H9 (cell line): ENCODE measurements around the gene ANGPT4. TPM values are rescaled to one million over a fixed set of nuclear protein-coding genes. Genes with fewer than 3 reads are reported as not detected.
A peak's percentile ranks its signal among the peaks of the same experiment; 100 is the strongest.

ENCODE experiments used
- DNase-seq: peaks from one replicate; pipeline ENCODE4 v3.0.0-alpha.2; 2017
- H2AFZ ChIP-seq: one replicate; pipeline ENCODE4 v1.6.1; 2013; ENCODE audit warnings: mild to moderate bottlenecking, low read length, control low read depth, moderate library complexity
- H2AK5ac ChIP-seq: 2 replicates; pipeline ENCODE4 v1.6.1; 2013; ENCODE audit warnings: low read length, control low read depth, mixed read lengths; ENCODE audit not compliant: insufficient read length
- H2BK120ac ChIP-seq: one replicate; pipeline ENCODE4 v1.6.1; 2013; ENCODE audit warnings: low read depth, mild to moderate bottlenecking, low read length, control low read depth, inconsistent platforms; ENCODE audit not compliant: poor library complexity, severe bottlenecking
- H2BK12ac ChIP-seq: 2 replicates; pipeline ENCODE4 v1.6.1; 2013; ENCODE audit warnings: low read length, control low read depth, mixed read lengths, low read depth; ENCODE audit not compliant: insufficient read length
- H2BK15ac ChIP-seq: 2 replicates; pipeline ENCODE4 v1.6.1; 2013; ENCODE audit warnings: low read depth, low read length, control low read depth
- H2BK20ac ChIP-seq: one replicate; pipeline ENCODE4 v1.6.1; 2013; ENCODE audit warnings: low read depth, mild to moderate bottlenecking, low read length, control low read depth, inconsistent platforms; ENCODE audit not compliant: poor library complexity, severe bottlenecking
- H2BK5ac ChIP-seq: 2 replicates; pipeline ENCODE4 v1.6.1; 2013; ENCODE audit warnings: low read length, control low read depth, mixed read lengths; ENCODE audit not compliant: insufficient read length
- H3K14ac ChIP-seq: 2 replicates; pipeline ENCODE4 v1.6.1; 2013; ENCODE audit warnings: low read length, control low read depth; ENCODE audit not compliant: insufficient read depth
- H3K18ac ChIP-seq: 2 replicates; pipeline ENCODE4 v1.6.1; 2013; ENCODE audit warnings: low read depth, mild to moderate bottlenecking, mixed read lengths, low read length, control low read depth; ENCODE audit not compliant: insufficient read length
- H3K23ac ChIP-seq: 2 replicates; pipeline ENCODE4 v1.6.1; 2013; ENCODE audit warnings: low read length, control low read depth, mixed read lengths, low read depth; ENCODE audit not compliant: insufficient read length
- H3K23me2 ChIP-seq: 2 replicates; pipeline ENCODE4 v1.6.1; 2013; ENCODE audit warnings: low read depth, mild to moderate bottlenecking, mixed read lengths, low read length, control low read depth; ENCODE audit not compliant: insufficient read length, poor library complexity, severe bottlenecking
- H3K27ac ChIP-seq: 2 replicates; pipeline ENCODE4 v1.5.1; 2013; ENCODE audit warnings: low read length, control low read depth, mixed read lengths, low read depth; ENCODE audit not compliant: insufficient read length
- H3K27me3 ChIP-seq: 2 replicates; pipeline ENCODE4 v1.6.1; 2013; ENCODE audit warnings: low read length, control low read depth, inconsistent platforms; ENCODE audit not compliant: insufficient read depth
- H3K4ac ChIP-seq: 2 replicates; pipeline ENCODE4 v1.6.1; 2013; ENCODE audit warnings: low read depth, mild to moderate bottlenecking, control low read depth, inconsistent platforms, low read length, moderate library complexity
- H3K4me1 ChIP-seq: 2 replicates; pipeline ENCODE4 v1.6.1; 2013; ENCODE audit warnings: low read length, control low read depth, inconsistent platforms; ENCODE audit not compliant: insufficient read depth
- H3K4me2 ChIP-seq: 2 replicates; pipeline ENCODE4 v1.6.1; 2013; ENCODE audit warnings: low read length, control low read depth, mixed read lengths; ENCODE audit not compliant: insufficient read length, insufficient read depth
- H3K56ac ChIP-seq: 2 replicates; pipeline ENCODE4 v1.6.1; 2013; ENCODE audit warnings: low read depth, mild to moderate bottlenecking, mixed read lengths, low read length, control low read depth; ENCODE audit not compliant: insufficient read length
- H3K79me1 ChIP-seq: 2 replicates; pipeline ENCODE4 v1.6.1; 2013; ENCODE audit warnings: low read depth, mild to moderate bottlenecking, moderate library complexity, low read length, control low read depth, inconsistent platforms; ENCODE audit not compliant: insufficient read depth, poor library complexity, severe bottlenecking
- H3K79me2 ChIP-seq: 2 replicates; pipeline ENCODE4 v1.6.1; 2013; ENCODE audit warnings: low read length, control low read depth, inconsistent platforms; ENCODE audit not compliant: insufficient read depth
- H3K9ac ChIP-seq: 2 replicates; pipeline ENCODE4 v1.6.1; 2013; ENCODE audit warnings: low read length, control low read depth, mixed read lengths; ENCODE audit not compliant: insufficient read length; ENCODE audit errors: extremely low read depth
- H3K9me3 ChIP-seq: one replicate; pipeline ENCODE4 v1.6.1; 2013; ENCODE audit warnings: low read depth, low read length, inconsistent platforms; ENCODE audit not compliant: control insufficient read depth
- H3T11ph ChIP-seq: one replicate; pipeline ENCODE4 v1.6.1; 2013; ENCODE audit warnings: mild to moderate bottlenecking, low read length, control low read depth, inconsistent platforms
- H4K20me1 ChIP-seq: one replicate; pipeline ENCODE4 v1.6.1; 2013; ENCODE audit not compliant: control insufficient read depth, insufficient read length, insufficient read depth
- H4K5ac ChIP-seq: 2 replicates; pipeline ENCODE4 v1.6.1; 2013; ENCODE audit warnings: low read depth, mild to moderate bottlenecking, mixed read lengths, low read length, control low read depth; ENCODE audit not compliant: insufficient read length
- H4K8ac ChIP-seq: replicated peaks from 2 replicates; pipeline ENCODE4 v1.6.1; 2013; ENCODE audit warnings: low read length, control low read depth, mixed read lengths, low read depth; ENCODE audit not compliant: insufficient read length
- H4K91ac ChIP-seq: 2 replicates; pipeline ENCODE4 v1.6.1; 2013; ENCODE audit warnings: low read depth, mild to moderate bottlenecking, moderate library complexity, mixed read lengths, low read length, control low read depth; ENCODE audit not compliant: insufficient read length
- H3K27ac Mint-ChIP-seq, 3 experiments: 2 replicates in 2 of 3; 3 replicates in 1 of 3; pipeline ENCODE4 v1.8.0; 2020 to 2021; ENCODE audit warnings: mixed read lengths in 3 of 3, mild to moderate bottlenecking in 1 of 3, moderate library complexity in 1 of 3
- H3K27me3 Mint-ChIP-seq: 2 replicates; pipeline ENCODE4 v1.8.0; 2021; ENCODE audit warnings: low read depth, mild to moderate bottlenecking, moderate library complexity, mixed read lengths
- H3K36me3 Mint-ChIP-seq, 3 experiments: 2 replicates in 2 of 3; 3 replicates in 1 of 3; pipeline ENCODE4 v1.8.0; 2020 to 2021; ENCODE audit warnings: low read depth in 3 of 3, mixed read lengths in 3 of 3; ENCODE audit not compliant: insufficient read depth in 1 of 3
- H3K4me1 Mint-ChIP-seq, 2 experiments: 2 replicates each; pipeline ENCODE4 v1.8.0; 2020; ENCODE audit warnings: mixed read lengths in 2 of 2
- H3K4me3 Mint-ChIP-seq, 2 experiments: 2 replicates in 1 of 2; 3 replicates in 1 of 2; pipeline ENCODE4 v1.8.0; 2020 to 2021; ENCODE audit warnings: mild to moderate bottlenecking in 2 of 2, mixed read lengths in 2 of 2, moderate library complexity in 1 of 2
- H3K9me3 Mint-ChIP-seq, 2 experiments: 2 replicates in 1 of 2; 3 replicates in 1 of 2; pipeline ENCODE4 v1.8.0; 2020; ENCODE audit warnings: mild to moderate bottlenecking in 2 of 2, mixed read lengths in 2 of 2, moderate library complexity in 1 of 2
- WGBS: extraction: QIAGEN DNeasy Blood & Tissue Kit; methylation state at CpG from one replicate; pipeline ENCODE4 v1.1.7; 2013; ENCODE audit warnings: missing lambda C conversion rate, low lambda C conversion rate, mixed read lengths; ENCODE audit not compliant: insufficient read length; ENCODE audit errors: extremely low coverage; 5-methylcytosine and 5-hydroxymethylcytosine counted together
- total RNA-seq: library from RNA; stranded (reverse); gene quantifications from 2 replicates; pipeline ENCODE4 v1.2.1, GENCODE V29; 2021
- TF ChIP-seq, protein P1 (sequence below): fragments of 200-600 bp; sonication (generic); conservative IDR thresholded peaks from 3 replicates; pipeline ENCODE4 v1.8.0; 2021; ENCODE audit warnings: antibody characterized with exemption, mild to moderate bottlenecking

Gene ANGPT4
- total RNA-seq, 1 experiment from 2014 or later: 0.11 TPM

DNA sequence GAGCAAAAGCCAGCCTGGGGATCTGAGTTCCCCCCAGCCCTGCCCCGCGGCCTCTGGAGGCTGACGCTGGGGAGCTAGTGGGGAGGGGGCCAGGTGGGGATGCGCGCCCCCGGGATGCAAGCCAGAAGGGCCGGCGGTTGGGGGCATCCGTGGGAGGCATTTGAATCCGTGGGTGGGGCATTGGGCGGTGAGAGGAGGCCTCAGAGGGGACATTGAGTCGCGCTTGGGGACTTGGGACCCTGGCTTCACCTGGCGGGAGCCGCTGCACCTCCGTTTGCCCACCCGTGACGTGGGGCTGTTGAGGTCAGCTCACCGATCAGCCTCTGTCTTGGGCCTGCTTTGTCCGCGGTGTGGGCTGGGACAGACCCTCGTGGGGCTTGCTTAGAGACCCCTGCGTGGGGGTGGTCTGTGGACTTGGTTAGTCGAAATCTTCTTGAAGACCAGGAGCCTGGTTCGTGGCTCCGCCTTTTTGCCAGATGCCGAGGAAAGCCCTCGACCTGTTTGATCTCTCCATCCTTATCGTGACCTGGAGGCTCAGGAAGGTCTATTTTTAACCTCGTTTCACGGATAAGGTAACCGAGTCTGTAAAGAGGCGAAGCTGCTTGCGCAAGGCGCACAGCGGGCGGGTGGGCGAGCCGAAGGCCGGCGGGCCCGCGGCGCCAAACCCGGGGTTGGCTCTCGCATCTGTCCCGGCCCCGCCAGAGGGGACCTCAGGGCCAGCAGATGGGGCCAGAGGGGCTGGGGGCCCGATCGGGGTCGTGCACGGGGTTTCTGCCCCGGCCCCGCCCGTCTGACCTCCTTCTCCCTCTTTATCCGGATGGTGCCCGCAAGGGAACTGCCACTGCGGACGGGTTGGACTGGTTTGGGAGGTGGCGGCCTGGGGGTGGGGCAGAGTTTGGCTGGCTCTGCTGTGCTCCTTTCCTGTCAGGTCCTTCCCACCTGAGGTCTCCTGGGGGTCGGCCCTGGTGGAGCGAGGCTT, 74.3 kb downstream of the ANGPT4 start:
- peaks cover 25 to 31% of the 10 kb centered on the region in 2 experiments for H3K4me1 Mint-ChIP-seq
- no peak overlapping the region for H2AFZ ChIP-seq

More for the DNA sequence above, 74.3 kb downstream of the ANGPT4 start:
- Histone ChIP-seq H3K27me3 (no peaks in the 10 kb centered on the region; the same call in 1 of the 2 replicates), H4K91ac (no peak overlapping the region), H3K4ac (no peak overlapping the region), H3K4me1 (no peaks in the 10 kb centered on the region; the same call in 1 of the 2 replicates), H3K23ac (no peak overlapping the region), H3K79me1 (no peaks in the 10 kb centered on the region), H3K18ac (no peak overlapping the region), H3K23me2 (peaks cover 28% of the 10 kb centered on the region), H2AK5ac (no peak overlapping the region), H4K20me1 (no peaks in the 10 kb centered on the region), H3K4me2 (peak overlapping the region; percentile 94), H4K5ac (no peak overlapping the region), H2BK15ac (no peak overlapping the region), H2BK5ac (no peak overlapping the region), H2BK120ac (no peak overlapping the region), H3K79me2 (no peaks in the 10 kb centered on the region), H3K56ac (no peak overlapping the region), H2BK12ac (no peak overlapping the region), H3K14ac (no peak overlapping the region), H3K9ac (peak overlapping the region; percentile 33), H3T11ph (no peak overlapping the region), H3K27ac (no peak overlapping the region), H3K9me3 (no peaks in the 10 kb centered on the region), H2BK20ac (no peak overlapping the region), H4K8ac (no peak overlapping the region)
- TF ChIP-seq, protein P1, sequence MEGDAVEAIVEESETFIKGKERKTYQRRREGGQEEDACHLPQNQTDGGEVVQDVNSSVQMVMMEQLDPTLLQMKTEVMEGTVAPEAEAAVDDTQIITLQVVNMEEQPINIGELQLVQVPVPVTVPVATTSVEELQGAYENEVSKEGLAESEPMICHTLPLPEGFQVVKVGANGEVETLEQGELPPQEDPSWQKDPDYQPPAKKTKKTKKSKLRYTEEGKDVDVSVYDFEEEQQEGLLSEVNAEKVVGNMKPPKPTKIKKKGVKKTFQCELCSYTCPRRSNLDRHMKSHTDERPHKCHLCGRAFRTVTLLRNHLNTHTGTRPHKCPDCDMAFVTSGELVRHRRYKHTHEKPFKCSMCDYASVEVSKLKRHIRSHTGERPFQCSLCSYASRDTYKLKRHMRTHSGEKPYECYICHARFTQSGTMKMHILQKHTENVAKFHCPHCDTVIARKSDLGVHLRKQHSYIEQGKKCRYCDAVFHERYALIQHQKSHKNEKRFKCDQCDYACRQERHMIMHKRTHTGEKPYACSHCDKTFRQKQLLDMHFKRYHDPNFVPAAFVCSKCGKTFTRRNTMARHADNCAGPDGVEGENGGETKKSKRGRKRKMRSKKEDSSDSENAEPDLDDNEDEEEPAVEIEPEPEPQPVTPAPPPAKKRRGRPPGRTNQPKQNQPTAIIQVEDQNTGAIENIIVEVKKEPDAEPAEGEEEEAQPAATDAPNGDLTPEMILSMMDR: peak; percentile 42; the same call in 2 of the 3 replicates
- no peak overlapping the region for H3K27ac Mint-ChIP-seq
- H3K4me3 Mint-ChIP-seq: peak overlapping the region; percentile 76 to 86
- peaks cover 0 to 2% (median 0%) of the 10 kb centered on the region in 3 experiments; a peak in 3 of 7 replicates for H3K36me3 Mint-ChIP-seq
- peaks cover 45% of the 10 kb centered on the region for H3K27me3 Mint-ChIP-seq
- H3K9me3 Mint-ChIP-seq: peaks cover 0 to 3% of the 10 kb centered on the region in 2 experiments; a peak in 2 of 5 replicates
- DNase-seq: peak; percentile 71
- no CpG with 5 or more reads among the region's 62 CpGs for WGBS
